Stimulated activated CD4-positive, alpha-beta T cell treated with anti-CD3 and anti-CD28 coated beads, Interleukin-4, amount 100 ng/mL, for 48 hours (primary cell): ENCODE data around the gene OSBPL2.

Experiments
- DNase-seq, 2 donors: peaks; one replicate each; pipeline ENCODE4 v3.0.0-alpha.2; 2020; ENCODE audit warnings: low read depth in 2 of 2

The OSBPL2 gene

DNA sequence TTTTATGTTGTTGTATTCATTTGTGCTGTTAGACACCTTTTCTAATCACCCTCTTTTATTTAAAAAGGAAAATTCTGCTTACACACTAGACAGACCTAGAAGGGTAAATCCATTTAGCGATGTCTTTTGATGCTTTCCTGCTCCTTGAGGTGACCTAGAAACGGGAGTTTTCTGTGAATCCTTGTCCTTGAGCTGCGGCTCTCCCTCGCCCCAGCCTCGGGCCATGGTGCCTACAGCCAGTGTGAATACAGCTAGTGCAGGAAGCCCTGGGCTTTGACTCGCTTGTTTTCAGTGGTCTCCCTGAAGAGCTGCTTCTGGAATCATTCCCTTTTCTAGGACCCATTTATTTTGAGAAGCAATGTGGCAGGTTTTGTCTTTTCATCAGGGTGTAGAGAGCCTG lies 46.8 kb downstream of the OSBPL2 start:
- no peak for DNase-seq

DNA sequence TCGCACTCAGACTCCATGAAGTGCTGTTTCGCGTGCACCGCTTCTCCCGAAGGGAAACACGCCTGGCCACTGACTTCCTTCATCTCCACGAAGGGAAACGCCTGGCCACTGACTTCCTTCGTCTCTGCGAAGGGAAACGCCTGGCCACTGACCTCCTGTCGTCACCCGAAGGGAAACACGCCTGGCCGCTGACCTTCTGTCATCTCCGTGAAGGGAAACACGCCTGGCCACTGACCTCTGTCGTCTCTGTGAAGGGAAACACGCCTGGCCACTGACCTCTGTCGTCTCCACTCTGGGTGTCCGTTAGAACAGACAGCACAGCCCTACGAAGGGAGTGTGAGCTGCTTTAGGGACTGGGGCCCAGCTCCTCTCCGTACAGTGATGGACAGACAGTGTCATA lies 47.4 kb downstream of the OSBPL2 start:
- no peak for DNase-seq

DNA sequence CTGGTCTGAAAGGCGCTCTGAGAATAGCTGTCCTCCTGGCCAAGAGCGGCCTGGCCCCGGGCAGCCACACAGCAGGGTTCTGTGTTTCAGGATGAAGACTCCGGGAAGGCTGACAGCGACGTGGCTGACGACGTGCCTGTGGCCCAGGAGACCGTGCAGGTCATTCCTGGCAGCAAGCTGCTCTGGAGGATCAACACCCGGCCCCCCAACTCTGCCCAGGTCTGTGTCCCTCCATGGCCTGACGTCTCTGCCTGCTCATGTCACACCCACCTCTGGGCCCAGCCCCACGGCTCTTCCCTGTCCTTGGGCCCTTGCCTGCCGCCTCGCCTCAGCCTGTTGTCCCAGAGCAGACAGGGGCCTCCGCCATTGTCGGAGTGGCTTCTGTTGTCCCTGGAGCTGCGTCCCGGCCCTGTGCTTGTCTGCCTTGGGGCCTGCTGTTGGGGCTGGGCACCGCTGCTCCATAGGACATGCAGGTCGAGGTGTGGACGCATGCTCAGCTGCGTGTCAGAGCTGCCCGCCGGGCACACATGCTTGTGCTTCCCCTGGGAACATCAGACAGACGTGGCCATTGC lies 48.3 kb downstream of the OSBPL2 start:
- DNase-seq = no peak

DNA sequence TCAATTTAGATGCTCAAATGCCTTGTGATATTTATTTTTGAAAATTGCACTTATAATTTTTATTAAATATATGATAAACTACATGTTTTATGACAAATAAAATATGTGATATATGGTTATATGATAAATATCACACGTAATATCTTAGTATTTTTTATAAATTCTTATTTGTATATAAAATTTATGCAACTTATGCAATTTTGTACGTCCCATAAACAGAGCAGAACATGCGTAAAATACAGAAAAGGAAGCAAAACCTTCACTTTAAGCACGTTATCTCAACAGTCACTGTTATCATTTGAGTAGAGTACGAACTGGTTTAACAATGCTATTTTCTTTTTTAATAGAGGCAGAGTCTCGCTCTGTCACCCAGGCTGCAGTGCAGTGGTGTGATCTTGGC lies 48.8 kb downstream of the OSBPL2 start:
- no peak for DNase-seq

DNA sequence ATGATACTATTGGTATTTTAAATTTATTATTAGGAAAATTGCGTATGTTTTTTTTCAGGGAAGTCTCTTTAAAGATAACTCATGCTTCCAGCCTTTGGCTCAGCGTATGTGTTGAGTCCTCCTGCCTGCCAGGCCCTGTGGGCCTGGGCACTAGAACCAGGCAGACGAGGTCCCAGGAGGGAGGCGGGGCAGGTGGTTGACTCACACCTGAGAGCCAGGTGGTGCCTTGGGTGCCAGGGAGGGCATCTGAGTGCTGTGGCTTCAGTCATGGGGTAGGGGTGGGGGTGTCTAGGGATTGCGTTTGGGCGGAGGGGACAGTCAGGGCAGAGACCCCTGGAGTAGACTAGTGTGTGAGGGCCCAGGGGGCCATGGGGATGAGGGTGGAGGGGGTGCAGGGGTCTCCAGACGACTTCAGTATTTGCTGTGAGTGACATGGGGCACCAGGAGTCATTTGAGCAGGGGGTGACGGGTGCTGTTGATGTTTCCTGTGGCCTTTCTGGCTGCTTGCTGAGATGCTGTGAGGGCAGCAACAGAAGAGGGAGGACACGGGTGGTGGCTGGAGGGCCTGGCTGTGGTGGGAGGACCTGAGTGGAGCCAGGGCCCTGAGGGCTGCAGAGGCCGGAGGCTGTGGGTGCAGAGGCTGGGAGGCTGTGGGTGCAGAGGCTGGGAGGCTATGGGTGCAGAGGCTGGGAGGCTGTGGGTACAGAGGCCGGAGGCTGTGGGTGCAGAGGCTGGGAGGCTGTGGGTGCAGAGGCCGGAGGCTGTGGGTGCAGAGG lies 49.6 kb downstream of the OSBPL2 start:
- no peak for DNase-seq

DNA sequence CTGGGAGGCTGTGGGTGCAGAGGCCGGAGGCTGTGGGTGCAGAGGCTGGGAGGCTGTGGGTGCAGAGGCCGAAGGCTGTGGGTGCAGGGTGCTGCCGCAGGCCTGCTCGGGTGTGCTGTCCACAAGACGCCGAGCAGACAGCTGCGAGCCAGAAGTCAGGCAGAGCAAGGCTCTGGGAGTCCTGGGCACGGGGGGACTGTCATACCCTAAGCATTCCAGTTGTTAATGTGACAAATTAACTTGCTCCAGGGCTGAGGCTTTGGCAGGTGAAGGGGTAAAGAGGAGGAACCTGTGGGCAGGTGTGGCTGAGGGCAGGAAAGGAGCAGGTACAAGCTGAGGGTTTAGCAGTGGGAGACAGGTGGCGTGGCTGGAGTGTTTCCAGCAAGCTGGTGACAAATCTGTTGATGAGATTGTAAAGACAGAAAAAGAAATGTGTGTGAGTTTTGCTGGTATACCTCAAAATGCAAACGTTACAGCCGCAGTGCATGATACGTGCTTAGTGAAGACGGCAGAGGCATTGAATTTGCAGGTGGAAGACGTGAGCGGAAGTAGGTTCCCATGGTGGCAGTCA lies 50.3 kb downstream of the OSBPL2 start:
- DNase-seq = no peak

DNA sequence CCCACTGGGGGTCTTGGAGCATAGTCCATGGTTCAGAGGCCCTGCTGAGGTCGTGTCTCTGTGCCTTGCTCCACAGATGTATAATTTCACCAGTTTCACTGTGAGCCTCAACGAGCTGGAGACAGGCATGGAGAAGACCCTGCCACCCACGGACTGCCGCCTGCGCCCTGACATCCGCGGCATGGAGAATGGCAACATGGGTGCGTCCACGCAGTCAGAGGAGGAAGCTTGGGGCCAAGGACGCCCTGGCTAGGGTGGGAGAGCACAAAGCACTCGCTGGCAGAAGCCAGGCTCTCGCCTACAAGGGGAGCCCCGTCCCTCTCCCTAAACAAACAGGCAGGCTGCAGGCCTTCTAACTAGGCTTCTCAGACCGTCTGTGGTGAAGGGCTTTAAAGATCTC lies 50.8 kb downstream of the OSBPL2 start:
- DNase-seq = no peak

DNA sequence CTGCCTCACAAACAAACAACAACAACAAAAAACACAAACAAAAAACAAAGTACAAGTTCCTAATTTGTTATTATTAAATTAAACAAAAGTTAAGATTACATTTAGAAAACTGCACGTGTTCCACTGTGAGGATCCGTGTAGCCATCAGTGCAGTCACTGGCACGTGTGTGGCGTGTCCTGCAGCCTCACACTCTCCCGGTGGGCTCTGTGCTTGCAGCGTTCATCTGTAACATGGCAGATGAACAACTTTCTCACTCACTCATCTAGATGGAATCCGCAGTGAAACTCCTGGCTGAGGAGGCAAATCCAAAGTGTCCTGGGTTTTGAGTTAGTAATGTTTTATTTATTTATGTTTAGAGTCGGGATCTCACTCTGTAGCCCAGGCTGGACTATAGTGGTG lies 51.6 kb downstream of the OSBPL2 start:
- DNase-seq = no peak

DNA sequence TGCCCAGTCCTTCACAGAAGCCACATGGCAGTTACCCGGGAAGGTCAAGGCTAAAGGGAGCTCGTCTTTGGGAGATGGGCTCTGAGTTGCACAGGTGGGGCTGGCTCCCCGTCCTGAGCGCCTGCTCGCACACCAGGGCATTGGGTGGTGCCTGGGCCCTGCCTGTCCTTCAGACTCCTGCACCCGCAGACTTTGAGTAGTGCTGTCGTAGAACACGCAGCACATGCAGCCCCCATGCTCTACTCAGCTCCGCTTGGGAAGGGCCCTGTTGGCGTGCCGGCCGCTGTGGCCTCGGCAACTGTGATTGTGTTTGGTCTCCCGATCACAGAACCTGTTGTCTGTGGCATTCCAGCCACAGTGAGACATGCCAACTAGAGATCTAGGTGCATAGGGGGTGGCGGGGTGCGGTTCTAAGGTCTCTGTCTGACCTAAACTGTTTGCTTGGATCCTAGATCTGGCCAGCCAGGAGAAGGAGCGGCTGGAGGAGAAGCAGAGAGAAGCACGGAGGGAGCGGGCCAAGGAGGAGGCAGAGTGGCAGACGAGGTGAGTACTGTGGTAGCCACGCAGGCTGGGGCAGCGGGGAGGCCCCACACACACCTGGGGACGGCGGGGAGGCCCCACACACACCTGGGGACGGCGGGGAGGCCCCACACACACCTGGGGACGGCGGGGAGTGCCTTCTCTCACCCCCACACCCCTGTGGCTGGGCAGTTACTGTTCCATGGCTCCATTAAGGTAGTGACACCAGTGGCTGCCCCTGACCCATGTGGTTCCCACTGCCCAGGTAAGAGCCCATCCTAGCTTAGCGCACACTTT lies 53.1 kb downstream of the OSBPL2 start:
- DNase-seq = no peak

DNA sequence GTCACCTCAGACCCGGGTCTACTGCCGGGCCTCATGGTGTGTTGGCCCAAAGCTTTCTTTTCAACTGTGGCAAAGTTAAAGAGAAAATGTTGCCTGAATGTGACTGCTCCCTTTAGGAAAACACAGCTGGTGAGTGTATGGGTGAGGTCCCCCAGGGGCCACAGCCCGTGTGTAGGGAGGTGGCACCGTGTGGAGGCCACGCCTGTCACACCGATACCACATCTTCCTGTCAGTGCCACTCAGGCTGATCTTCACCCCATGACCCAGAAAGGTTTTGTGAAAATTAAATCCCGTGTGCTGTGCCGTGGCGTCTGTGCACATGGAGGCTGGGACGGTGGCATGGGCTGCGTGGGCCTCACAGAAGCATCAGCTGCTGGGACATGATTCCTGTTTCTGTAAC lies 53.8 kb downstream of the OSBPL2 start:
- DNase-seq = no peak

DNA sequence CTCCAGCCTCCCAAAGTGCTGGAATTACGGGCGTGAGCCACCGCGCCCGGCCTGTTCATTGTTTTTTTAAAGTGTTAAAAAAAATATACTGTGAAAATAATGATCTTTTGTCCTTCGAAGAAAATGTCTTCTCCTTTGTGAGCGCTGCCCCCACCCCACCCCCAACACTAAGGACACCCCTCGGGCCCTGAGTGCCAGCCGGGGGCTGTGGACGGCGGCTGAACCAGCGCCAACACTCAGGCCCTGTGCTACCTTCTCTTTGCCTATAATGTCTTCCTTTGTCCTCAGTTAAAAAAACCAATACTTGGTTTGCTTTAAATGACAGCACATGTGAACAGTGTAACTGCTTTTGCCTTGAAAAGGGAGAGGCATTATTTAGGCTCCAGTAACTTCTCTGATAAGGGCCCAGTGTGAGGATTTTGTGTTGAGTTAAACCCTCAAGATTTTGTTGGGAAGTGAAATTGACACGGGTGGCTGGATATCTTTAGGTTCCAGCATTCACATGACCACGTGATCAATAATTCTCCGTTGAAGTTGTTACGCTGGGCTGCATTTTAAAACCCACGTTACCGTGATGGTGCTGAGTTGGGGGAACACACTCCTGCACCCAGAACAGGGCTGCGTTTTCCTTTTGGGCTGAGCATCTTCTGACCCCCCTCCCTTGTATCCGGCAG lies 54.9 kb downstream of the OSBPL2 start:
- no peak for DNase-seq

DNA sequence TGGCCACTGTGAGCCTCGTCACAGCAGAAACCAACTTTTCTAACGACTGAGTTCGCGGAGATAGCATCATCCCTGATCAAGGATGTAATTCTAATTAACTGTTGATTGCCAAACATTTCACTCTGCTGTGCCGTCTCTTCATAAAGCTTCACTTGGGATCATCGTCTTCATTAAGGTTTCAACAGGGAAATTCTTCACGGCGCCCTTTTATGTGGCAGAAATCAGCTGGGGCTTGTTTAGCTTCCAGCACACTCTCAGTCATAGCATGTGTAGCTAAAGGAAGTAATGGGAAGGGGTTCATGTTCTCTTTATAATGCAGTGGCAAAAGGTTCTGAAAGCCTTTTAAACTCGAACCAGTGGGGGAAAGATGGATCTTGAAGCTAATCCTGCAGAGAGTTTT lies 55.6 kb downstream of the OSBPL2 start:
- no peak for DNase-seq

DNA sequence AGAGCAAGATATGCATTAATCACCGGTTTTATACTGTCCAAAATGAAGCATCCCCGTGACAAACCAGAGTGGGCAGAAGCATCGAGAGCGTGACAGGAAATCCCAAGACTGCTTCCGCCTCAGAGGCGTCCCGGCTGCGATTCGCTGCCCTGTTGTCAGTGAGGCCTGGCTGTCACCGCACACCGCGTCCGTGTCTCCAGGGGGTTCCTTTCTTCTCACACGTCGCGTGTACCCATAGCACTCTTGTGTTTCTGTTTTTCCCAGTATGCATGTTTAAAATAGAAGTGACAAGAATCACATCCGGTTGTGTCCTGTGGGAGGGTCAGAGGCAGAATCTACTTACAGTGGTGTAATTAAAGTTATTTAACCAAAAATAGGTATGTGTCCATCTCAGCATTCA lies 56.2 kb downstream of the OSBPL2 start:
- DNase-seq = no peak

DNA sequence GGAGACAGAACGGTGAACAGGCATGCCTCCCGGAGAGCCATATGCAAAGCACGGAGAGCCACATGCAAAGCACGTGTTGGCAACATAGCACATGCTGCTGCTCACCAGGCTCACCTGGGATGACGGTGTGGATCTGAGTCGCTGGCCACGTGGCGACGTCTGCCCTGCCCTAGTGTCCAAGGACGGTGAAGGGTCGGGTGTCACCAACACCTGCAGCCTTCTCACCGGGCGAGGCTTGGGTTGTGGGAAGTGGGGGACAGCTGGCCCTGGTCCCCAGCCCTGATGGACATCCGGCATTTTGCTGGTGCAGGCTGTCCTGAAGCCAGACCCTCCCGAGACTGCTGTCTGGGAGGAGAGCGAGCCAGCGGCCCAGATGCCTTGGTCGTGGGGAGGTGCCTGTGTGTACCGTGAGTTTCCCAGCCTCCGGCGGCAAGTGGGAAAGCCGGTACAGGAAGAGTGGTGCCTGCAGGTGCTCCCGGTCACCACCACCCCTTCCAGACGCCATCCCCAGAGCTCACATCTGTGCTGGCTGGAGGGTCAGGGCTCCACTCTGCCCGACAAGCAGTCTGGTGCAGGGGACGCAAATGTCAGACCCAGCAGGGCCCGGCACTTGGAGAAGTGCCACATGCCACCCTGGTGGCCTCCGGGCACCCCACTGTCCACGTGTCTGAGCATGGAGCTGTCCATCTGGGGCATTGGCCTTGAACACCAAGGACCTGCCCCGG lies 58.6 kb downstream of the OSBPL2 start:
- no peak for DNase-seq

DNA sequence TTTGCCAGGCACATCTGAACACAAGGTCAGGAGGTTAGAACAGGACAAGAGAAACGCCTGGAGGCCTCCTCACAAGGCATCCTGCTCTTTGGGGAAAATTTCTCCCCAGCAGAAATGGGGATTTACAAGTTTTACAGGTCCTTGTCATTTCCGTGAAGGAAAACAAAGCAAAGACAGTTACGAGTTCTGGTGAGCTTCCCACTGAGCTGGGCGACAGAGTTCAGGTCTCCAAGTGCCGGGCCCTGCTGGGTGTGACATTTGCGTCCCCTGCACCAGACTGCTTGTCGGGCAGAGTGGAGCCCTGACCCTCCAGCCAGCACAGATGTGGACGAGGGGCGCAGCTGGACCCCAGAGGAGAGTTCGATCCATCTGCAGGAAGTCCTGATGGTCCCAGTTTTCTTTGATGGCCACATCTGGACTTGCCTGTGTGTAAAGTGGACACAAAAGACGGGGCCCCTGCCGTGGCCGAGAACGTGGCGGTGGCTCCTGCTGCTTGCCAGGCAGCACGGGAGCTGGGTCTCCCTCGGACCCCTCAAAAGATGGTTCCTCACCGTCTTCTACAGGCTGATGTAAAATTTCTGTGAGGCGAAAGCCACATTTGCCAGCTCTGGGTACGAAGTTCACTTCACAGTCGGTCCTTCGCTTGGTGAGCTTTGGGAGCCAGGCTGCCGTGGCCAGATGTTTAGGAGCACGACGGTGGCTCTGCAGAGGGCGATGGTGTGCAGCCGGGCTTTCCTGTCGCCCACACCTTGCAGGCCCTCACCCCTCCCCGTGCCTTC lies 59.3 kb downstream of the OSBPL2 start:
- DNase-seq = no peak

DNA sequence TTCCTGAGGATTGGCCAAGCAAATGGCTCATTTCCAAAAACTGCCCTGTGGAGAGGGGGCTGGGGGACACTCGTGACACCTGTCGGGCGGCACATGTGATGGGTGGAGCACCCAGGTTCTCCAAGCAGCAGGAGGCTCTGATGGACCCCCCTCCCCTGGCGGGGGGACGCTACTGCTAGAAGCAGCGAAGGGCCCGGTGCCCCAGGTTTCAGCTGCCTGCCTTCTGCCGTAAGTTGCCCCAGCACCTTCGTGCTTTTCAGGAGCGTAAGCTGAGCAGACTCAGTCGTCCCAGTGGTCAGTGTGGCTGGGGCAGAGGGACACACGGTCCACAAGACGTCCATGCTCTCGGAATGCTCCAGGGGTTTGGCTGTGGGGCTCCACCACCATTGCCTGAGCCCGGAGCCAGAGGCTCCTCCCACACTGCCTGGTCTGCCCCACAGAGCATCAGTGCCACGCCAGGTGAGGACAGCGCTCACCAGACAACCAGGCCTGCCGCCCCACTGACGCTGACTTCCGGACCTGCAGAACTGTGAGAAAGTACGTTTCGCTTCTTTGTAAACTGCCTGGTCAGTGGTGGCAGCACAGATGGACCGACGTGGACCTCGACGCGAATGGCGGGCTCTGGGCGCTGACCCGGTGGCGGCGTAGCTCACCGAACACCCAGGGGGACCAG lies 60.4 kb downstream of the OSBPL2 start:
- DNase-seq = no peak

DNA sequence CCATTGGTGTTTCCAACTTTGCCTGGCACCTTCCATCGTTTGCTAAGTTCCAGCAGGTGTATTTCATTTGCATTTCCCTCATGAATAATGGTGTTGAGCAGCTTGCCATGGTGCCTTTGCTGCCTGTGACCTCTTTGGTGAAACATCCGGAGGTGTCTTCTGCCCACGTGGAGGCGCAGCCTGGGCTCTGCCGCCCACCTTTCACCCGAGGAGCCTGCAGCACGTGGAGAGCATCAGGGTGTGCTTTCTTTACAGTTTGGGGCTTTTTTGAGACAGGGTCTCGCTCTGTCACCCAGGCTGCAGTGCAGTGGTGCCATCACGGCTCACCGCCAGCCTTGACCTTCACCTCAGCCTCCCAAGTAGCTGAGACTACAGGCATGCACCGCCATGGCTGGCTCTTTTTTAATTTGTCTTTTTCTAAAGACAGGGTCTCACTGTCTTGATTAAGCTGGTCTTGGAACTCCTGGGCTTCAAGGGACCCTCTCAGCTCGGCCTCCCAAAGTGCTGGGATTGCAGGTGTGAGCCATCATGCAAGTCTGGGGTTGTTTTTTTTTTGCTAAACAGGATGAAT lies 61.4 kb downstream of the OSBPL2 start:
- DNase-seq = no peak

DNA sequence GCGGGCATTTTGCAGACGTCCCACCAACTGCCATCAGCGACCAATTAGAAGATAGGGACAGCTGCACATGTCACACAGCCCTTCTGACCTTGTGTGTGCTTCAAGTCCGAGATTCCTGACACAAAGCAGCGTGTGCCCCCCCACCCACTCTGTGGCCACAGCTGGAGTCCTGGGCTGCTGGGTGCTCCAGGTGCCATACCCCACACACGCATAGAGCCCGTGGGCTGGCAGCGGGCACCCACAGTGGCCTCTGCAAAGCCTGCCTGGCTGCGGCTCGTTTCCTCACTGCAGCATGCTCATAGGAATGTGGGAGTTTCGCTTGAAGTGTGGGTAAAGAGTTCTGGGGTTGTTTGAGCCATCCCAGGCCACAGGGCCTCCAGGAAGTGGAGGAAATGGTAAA lies 62.0 kb downstream of the OSBPL2 start:
- no peak for DNase-seq

DNA sequence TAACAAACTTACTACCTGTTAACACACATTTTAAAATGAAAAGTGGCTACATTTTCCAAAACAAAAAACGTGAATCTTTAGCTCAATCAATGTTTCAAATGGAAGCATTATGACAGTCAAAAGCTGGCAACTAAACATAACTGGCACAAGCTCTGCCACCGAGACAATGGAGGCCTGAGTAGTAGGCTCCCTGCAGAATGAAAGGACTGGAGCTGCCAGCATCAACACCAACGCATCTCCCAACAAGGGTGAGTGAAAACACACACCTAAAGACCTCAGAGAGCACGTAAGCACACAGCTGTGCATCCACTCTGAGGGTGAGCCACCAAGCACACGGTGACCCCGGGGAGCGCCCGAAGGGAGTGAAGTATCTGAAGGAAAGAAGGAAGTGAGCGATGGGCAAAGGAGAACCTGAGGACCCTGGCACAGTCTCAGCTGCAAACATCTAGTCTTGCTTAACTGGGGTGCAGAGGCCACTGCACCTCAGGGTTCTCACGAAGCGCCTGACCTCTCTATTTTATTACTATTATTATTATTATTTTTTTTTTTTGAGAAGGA lies 62.9 kb downstream of the OSBPL2 start:
- no peak for DNase-seq
